GM12892 (cell line): ENCODE data around the gene BTK.

Experiments
- DNase-seq: peaks from one replicate; pipeline ENCODE4 v3.0.0; 2011; ENCODE audit not compliant: insufficient read length
- FAIRE-seq: peaks from 2 replicates; lab custom pipeline; 2011; peaks lifted over from hg19 to GRCh38; lab: Jason Lieb, UNC
- POLR2A ChIP-seq: IDR thresholded peaks from 2 replicates; pipeline ENCODE4 v1.6.1; 2011; ENCODE audit warnings: low read depth, low read length, control low read depth
- POLR2AphosphoS5 ChIP-seq: IDR thresholded peaks from 2 replicates; pipeline ENCODE4 v1.6.1; 2011; ENCODE audit warnings: low read depth, low read length, control low read depth
- TAF1 ChIP-seq: IDR thresholded peaks from 2 replicates; pipeline ENCODE4 v1.6.1; 2011; ENCODE audit warnings: low read depth, mild to moderate bottlenecking, control low read depth, low read length, borderline replicate concordance

BTK gene

DNA sequence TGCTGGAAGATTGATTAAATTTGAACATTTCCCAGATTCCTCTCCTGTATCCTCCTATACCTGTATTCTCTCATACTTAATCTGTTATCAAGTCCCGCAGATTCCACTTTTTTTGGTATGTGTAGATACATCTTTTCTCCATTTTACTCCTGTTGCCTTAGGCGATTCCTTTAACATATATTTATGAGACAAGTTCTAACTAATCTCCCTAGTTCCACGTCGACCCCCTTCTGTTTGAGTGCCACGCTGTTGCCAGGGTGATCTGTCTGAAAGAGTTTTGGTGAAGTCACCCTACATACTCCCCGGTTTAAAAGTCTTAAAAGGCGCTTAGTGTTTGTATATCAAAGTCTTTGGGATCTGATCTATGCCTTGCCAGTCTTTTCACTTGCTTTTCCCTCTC lies 24.5 kb upstream of the BTK start:
- no peak for DNase-seq
- FAIRE-seq, result no peak
- TF ChIP-seq POLR2AphosphoS5 (no peak), TAF1 (no peak), POLR2A (no peak)

DNA sequence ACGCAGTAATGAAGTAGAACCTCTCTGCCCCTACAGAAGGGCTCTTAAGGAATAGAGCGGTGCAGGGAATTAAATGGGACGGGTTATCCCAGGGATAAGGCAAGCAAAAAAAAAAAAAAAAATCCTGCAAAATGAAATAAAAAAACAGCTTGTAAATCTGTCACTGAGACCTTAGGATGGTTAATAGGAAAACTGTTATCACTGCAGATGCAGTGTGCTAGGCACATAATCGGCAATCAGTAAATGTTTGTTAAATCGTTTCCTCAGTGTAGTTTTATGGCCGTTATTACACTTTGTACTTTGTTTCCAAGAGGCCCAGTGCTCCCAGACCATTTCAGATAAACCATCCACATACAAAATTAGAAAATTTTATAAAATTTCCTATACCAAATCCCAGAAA lies 23.1 kb upstream of the BTK start:
- DNase-seq (no peak), FAIRE-seq (no peak)
- no peak for TF ChIP-seq POLR2A
- no peak for TF ChIP-seq TAF1
- no peak for TF ChIP-seq POLR2AphosphoS5

DNA sequence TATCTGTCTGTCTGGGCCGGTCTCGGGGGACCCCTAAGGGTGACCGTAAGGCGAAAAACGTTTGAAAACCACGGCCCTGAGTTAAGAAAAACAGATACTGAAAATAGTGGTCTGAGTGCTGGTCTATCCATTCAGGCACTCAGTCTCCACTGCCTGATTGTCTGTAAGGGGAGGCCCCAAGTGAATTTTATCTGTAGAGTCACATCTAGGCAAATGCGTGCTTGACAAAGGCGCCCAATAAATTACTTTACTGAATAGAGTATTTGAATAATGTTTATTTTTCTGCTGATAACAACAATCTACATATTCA lies 22.5 kb upstream of the BTK start:
- FAIRE-seq (no peak), DNase-seq (no peak)
- TF ChIP-seq POLR2AphosphoS5, result no peak
- peak; percentile 25; the same call in 1 of the 2 replicates for TF ChIP-seq POLR2A
- no peak for TF ChIP-seq TAF1

DNA sequence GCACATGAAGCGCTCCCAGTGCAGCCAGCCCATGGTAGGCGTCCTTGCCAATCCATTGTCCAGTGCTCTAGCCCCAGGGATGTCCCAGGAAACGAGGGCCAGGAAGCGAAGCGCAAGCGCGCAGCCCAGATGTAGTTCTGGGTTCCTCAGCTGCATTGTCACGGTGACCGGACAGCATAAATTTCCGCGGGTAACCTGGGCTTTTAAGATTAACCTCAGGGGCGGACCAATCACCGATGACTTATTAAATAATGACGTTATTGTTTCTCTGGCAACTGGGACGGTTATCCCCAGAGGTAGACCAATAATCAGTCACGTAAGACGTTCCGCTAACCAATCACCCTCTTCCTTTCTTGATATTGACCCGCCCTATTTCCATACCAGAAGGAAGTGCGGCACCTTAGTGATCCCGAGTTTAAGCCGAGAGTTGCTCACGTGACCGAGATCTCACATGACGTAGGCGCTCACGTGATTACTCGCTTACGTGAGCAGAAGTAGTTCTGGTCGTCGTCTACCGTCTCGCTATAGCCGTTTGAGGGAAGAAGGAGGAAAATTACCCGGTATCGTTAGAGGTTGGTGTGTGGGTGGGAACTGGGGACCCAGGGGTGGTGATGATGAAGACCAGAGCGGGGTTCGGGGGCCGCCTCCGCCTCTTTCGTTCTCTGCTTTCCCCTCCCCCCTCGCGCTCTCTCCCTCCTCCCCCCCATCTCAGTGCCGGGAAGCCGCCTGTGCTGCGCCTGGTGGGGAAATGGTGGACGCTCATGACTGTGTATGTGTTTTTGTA lies 21.9 kb upstream of the BTK start, which contains the start of the genes GLA and HNRNPH2:
Gene GLA (minus strand): TSS at position 178 of the 784 bp plus-strand sequence. CDS start 22 bp downstream, at position 156.
Gene HNRNPH2 (plus strand): TSS at position 475 of the 784 bp plus-strand sequence. CDS start 3,767 bp downstream, outside the sequence.
- FAIRE-seq (peak; percentile 96), DNase-seq (peak; percentile 45)
- no peak; the same call in 1 of the 2 replicates for TF ChIP-seq TAF1
- peak; percentile 56; the same call in 1 of the 2 replicates for TF ChIP-seq POLR2A

DNA sequence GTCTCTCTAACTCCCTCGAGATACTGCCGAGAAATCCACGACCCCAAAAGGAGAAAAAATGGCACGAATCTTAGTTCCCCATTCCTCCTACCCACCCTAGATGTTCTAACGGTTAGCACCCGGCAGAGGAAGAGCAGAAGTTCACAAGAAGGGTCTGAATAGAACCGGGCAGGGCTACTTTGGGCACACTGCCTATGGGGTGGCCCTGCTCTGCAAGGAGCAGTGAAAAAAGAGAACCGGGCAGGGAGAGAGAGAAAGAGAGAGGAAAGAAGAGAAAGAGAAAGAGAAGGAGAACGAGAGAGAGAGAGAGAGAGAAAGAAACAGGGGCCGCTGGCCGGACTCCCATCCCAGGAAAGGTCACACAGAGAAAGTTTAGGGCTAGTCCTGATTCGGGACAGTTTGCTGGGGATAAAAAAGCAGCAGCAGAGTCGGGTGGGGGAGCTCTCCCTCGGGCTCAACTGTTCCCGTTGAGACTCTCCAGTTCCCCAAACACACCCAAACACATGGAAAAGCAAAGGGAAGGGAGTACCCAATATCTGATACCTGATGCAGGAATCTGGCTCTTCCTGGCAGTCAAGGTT lies 21.3 kb upstream of the BTK start:
- DNase-seq (no peak), FAIRE-seq (no peak)
- no peak for TF ChIP-seq POLR2A
- no peak for TF ChIP-seq POLR2AphosphoS5
- TF ChIP-seq TAF1, result no peak

DNA sequence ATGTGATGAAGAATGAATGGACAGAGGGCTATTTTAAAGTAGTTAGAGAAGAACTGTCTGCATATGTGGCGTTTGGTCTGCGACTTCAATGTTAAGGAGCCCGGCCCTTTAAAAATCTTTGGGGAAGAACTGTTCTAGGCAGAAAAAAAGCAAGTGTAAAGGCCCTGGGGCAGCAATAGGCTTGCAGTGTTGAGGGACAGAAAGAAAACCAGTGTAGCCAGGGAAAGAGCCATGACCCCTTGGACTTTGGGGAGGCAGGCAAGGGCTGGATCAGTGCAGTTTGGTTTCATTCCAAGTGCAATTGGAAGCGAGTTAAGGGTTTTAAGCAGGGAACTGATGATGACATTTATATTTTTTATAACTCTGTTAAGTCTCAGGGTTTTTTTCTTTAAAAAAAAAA lies 13.8 kb upstream of the BTK start:
- TF ChIP-seq POLR2AphosphoS5 (no peak), TAF1 (no peak), POLR2A (no peak)
- DNase-seq (no peak), FAIRE-seq (no peak)

DNA sequence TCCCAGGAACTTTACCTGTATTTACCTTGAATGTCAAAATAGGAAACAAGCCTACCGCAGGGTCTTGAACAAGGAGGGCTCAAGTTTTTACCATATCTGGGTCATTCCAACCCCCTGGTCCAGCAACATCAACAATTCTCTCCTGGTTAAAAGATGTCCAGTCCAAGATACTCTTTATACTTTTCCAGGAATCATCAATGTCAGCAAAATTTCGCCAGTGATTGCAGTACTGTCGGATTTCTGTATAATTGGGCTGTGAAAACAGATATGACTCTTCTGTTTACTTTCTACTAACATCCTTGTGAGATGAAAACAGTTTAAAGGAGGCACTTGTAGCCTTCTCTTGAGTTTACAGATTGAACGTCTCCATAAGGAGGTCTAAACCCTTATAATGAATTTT lies 12.7 kb upstream of the BTK start:
- FAIRE-seq (no peak), DNase-seq (no peak)
- TF ChIP-seq POLR2AphosphoS5, result no peak
- TF ChIP-seq TAF1, result no peak
- TF ChIP-seq POLR2A, result no peak

DNA sequence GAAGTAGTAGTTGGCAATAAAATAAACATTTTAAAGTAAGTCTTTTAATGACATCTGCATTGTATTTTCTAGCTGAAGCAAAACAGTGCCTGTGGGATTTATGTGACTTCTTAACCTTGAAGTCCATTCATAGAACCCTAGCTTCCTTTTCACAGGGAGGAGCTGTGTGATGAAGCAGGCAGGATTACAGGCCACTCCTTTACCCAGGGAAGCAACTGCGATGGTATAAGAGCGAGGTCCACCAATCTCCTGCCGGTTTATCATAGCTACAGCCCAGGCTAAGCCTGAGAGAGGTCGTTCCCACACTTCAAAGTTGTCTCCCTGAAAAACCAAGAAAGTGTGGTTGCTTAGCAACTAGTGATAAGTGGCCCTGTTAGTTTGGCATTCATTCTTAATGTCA lies 11.8 kb upstream of the BTK start:
- TF ChIP-seq TAF1 (no peak), POLR2AphosphoS5 (no peak)
- no peak for FAIRE-seq
- no peak for DNase-seq

DNA sequence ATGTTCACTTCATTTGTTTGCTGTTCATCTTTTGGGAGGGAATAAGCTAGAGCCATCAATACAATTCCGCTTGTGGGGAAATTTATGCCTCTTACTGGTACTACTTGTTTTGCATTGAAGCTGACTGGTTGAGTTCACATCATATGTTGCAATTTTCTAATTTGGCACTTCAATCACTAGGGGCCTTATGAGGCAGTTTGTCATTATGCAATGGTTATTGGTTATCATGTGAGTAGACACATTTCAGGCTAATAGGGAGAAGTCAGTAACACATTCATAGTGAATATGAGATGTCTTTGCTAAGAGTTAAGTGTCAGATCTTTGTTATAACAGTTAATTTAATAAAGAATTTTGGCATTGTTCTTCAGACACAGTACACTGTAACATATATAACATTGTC lies 9.8 kb upstream of the BTK start:
- TF ChIP-seq TAF1, result no peak
- no peak for TF ChIP-seq POLR2AphosphoS5
- no peak for TF ChIP-seq POLR2A
- FAIRE-seq (no peak), DNase-seq (no peak)

DNA sequence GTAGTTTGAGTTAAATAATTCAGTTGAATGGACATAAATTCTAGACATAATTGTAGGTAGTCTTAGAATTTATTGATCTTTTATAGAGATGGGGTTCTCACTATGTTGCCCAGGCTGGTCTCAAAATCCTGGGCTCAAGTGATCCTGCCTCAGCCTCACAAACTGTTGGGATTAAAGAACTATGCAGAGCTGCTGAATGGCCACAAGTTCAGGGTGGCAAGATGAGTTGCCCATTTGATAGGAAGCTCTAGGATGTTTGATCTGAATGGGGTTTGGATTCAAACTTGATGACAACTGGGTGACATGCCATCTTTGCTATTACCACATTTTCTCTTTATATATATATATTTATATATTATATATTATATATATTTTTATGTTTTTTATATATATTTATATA lies 8.4 kb upstream of the BTK start:
- DNase-seq (no peak), FAIRE-seq (no peak)
- TF ChIP-seq POLR2A (no peak), POLR2AphosphoS5 (no peak), TAF1 (no peak)

DNA sequence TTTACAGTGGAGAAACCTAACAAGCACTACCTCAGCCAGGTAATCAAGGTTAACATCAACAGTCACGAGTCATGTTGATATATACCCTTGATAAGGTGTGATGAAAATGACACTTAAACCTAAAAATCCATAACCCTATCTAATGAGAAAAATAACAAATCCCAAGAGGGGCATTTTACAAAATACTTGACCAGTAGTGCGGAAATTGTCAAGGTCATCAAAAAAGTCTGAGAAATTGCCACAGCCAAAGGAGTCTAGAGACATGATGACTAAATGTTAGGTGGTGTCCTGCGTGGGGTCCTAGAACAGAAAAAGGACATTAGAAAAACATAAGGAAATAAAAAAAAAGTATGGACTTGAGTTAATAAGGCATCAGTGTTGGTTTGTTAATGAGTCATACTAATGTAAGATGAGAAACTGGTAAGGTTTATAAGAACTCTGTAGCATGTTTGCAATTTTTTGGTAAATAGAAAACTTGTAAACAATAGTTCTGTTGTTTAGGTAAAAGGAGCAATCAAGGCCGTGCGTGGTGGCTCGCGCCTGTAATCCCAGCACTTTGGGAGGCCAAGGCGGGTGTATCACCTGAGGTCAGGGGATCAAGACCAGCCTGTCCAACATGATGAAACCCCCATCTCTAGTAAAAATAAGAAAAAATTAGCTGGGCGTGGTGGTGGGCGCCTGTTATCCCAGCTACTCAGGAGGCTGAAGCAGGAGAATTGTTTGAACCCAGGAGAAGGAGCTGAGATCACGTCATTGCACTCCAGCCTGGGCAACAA lies 7.7 kb upstream of the BTK start:
- FAIRE-seq, result no peak
- TF ChIP-seq POLR2AphosphoS5 (no peak), TAF1 (no peak), POLR2A (no peak; the same call in 1 of the 2 replicates)
- no peak for DNase-seq

DNA sequence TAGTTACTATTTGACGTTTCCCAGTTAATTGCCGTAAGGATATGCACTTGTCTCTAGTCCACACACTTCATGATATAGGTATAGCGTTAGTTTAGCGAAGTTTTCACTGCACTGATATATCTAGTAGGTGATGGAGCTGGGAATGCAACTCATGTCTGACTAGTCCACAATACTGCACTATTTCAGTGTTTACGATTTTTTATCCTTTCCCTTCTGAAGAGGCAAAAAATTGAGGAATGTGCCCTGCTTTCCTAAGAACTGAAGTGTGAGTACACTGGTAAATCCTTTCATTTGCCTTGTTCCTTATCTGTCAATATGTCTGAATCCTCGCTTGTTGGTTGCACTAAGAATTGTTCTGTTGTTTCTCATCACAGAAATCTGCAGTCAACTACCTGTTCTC lies 5.8 kb upstream of the BTK start:
- peak; percentile 30 for FAIRE-seq
- no peak for DNase-seq
- TF ChIP-seq TAF1, result no peak
- no peak for TF ChIP-seq POLR2AphosphoS5
- no peak for TF ChIP-seq POLR2A
